ENCODE measurements around the gene DDX17. TPM values are rescaled to one million over a fixed set of nuclear protein-coding genes. Genes with fewer than 3 reads are reported as not detected.
A peak's percentile ranks its signal among the peaks of the same experiment; 100 is the strongest.

The DDX17 gene
- total and polyA plus RNA-seq, 2 donors (not counting 1 experiment from before 2014, with no cell fraction given), result 325 to 362 TPM

- Histone ChIP-seq H4K20me1 (ENCODE audit: control insufficient read depth, extremely low read depth, insufficient read depth, low read length) (peaks cover 11% of the 10 kb centered on the region), H3K9me3 (ENCODE audit: control insufficient read depth, insufficient read depth, low read depth, low read length) (no peaks in the 10 kb centered on the region), H3K27ac (ENCODE audit: insufficient read depth, low read length) (peak overlapping the region; percentile 100), H3K4me2 (ENCODE audit: extremely low read depth, insufficient read depth, low read length) (peak overlapping the region; percentile 60), H3K79me2 (ENCODE audit: control insufficient read depth, insufficient read depth, low read length) (peaks cover 52% of the 10 kb centered on the region), H3K27me3 (ENCODE audit: control insufficient read depth, insufficient read depth, low read length) (no peaks in the 10 kb centered on the region), H3K4me1 (ENCODE audit: control insufficient read depth, extremely low read depth, insufficient read depth, low read length) (peaks cover 3% of the 10 kb centered on the region), H3K36me3 (ENCODE audit: control insufficient read depth, insufficient read depth, low read length) (peaks cover 3% of the 10 kb centered on the region), H2AFZ (ENCODE audit: low read length) (peak overlapping the region; percentile 45), H3K4me3 (replicated peaks in 1 of 4; ENCODE audit: control extremely low read depth in 1 of 4, insufficient read depth in 1 of 4, low read depth in 3 of 4, low read length in 4 of 4) (peak overlapping the region; percentile 63 to 100 (median 96)), H3K9ac (ENCODE audit: insufficient read depth, low read length) (peak overlapping the region; percentile 100)
- TF ChIP-seq EZH2 (IDR thresholded peaks at IDR 0.05; ENCODE audit: low read length, missing control alignments), result no peak
- TF ChIP-seq CTCF (conservative IDR thresholded peaks at IDR 0.05 in 1 of 2, IDR thresholded peaks at IDR 0.05 in 1 of 2; ENCODE audit: low read depth in 1 of 2, low read length in 2 of 2), result no peak
- DNase-seq (ENCODE audit: low read depth in 2 of 2), result peak; percentile 60 to 74
Measured at GRCh38 chr22:38505541-38506117, 482 bp downstream of the DDX17 start.

- peaks cover 11% of the 10 kb centered on the region for H4K20me1 ChIP-seq (ENCODE audit: control insufficient read depth, extremely low read depth, insufficient read depth, low read length)
- no peak overlapping the region for H2AFZ ChIP-seq (ENCODE audit: low read length)
- H3K27ac ChIP-seq (ENCODE audit: insufficient read depth, low read length), result peak overlapping the region; percentile 100
- H3K4me3 ChIP-seq (replicated peaks in 1 of 4; ENCODE audit: control extremely low read depth in 1 of 4, insufficient read depth in 1 of 4, low read depth in 3 of 4, low read length in 4 of 4), result peak overlapping the region; percentile 63 to 100 (median 96)
- TF ChIP-seq CTCF (conservative IDR thresholded peaks at IDR 0.05 in 1 of 2, IDR thresholded peaks at IDR 0.05 in 1 of 2; ENCODE audit: low read depth in 1 of 2, low read length in 2 of 2), result no peak
- no peak for TF ChIP-seq EZH2 (IDR thresholded peaks at IDR 0.05; ENCODE audit: low read length, missing control alignments)
- H3K27me3 ChIP-seq (ENCODE audit: control insufficient read depth, insufficient read depth, low read length), result no peaks in the 10 kb centered on the region
- peaks cover 5% of the 10 kb centered on the region for H3K36me3 ChIP-seq (ENCODE audit: control insufficient read depth, insufficient read depth, low read length)
- H3K9ac ChIP-seq (ENCODE audit: insufficient read depth, low read length), result peak overlapping the region; percentile 100
- H3K4me1 ChIP-seq (ENCODE audit: control insufficient read depth, extremely low read depth, insufficient read depth, low read length), result peaks cover 3% of the 10 kb centered on the region
- no peaks in the 10 kb centered on the region for H3K9me3 ChIP-seq (ENCODE audit: control insufficient read depth, insufficient read depth, low read depth, low read length)
- peak overlapping the region; percentile 60 for H3K4me2 ChIP-seq (ENCODE audit: extremely low read depth, insufficient read depth, low read length)
- DNase-seq (ENCODE audit: low read depth in 2 of 2), result peak; percentile 49 to 59
- H3K79me2 ChIP-seq (ENCODE audit: control insufficient read depth, insufficient read depth, low read length), result peaks cover 58% of the 10 kb centered on the region
Measured at GRCh38 chr22:38504731-38505540, 1.2 kb downstream of the DDX17 start.

- H4K20me1 ChIP-seq (ENCODE audit: control insufficient read depth, extremely low read depth, insufficient read depth, low read length), result peaks cover 11% of the 10 kb centered on the region
- TF ChIP-seq EZH2 (IDR thresholded peaks at IDR 0.05; ENCODE audit: low read length, missing control alignments) (no peak), CTCF (conservative IDR thresholded peaks at IDR 0.05 in 1 of 2, IDR thresholded peaks at IDR 0.05 in 1 of 2; ENCODE audit: low read depth in 1 of 2, low read length in 2 of 2) (no peak)
Measured at GRCh38 chr22:38503021-38503420, 3.1 kb downstream of the DDX17 start.

More at GRCh38 chr22:38503021-38503420, 3.1 kb downstream of the DDX17 start:
- Histone ChIP-seq H3K79me2 (ENCODE audit: control insufficient read depth, insufficient read depth, low read length) (peaks cover 77% of the 10 kb centered on the region), H3K27me3 (ENCODE audit: control insufficient read depth, insufficient read depth, low read length) (no peaks in the 10 kb centered on the region), H3K4me3 (replicated peaks in 1 of 4; ENCODE audit: control extremely low read depth in 1 of 4, insufficient read depth in 1 of 4, low read depth in 3 of 4, low read length in 4 of 4) (peak overlapping the region; percentile 63 to 100 (median 96)), H3K27ac (ENCODE audit: insufficient read depth, low read length) (peak overlapping the region; percentile 18), H3K4me1 (ENCODE audit: control insufficient read depth, extremely low read depth, insufficient read depth, low read length) (peaks cover 3% of the 10 kb centered on the region), H3K9ac (ENCODE audit: insufficient read depth, low read length) (peak overlapping the region; percentile 28), H2AFZ (ENCODE audit: low read length) (no peak overlapping the region), H3K9me3 (ENCODE audit: control insufficient read depth, insufficient read depth, low read depth, low read length) (no peaks in the 10 kb centered on the region), H3K4me2 (ENCODE audit: extremely low read depth, insufficient read depth, low read length) (peak overlapping the region; percentile 60), H3K36me3 (ENCODE audit: control insufficient read depth, insufficient read depth, low read length) (peaks cover 17% of the 10 kb centered on the region)
- no peak for DNase-seq (ENCODE audit: low read depth in 2 of 2)
